Osteoblast (primary cell): ENCODE measurements around the gene AGTR2. TPM values are rescaled to one million over a fixed set of nuclear protein-coding genes. Genes with fewer than 3 reads are reported as not detected.

Source experiments
- DNase-seq: peaks from one replicate; pipeline ENCODE4 v3.0.0; 2011; ENCODE audit warnings: low spot score, mixed read lengths; ENCODE audit not compliant: insufficient read length; ENCODE audit errors: missing footprints
- H2AFZ ChIP-seq: 2 replicates; pipeline ENCODE4 v1.6.0; 2011; ENCODE audit warnings: mild to moderate bottlenecking, low read length
- H3K27ac ChIP-seq: 2 replicates; pipeline ENCODE4 v1.5.1; 2011; ENCODE audit warnings: mild to moderate bottlenecking, low read depth, low read length, moderate library complexity
- H3K27me3 ChIP-seq: 2 replicates; pipeline ENCODE4 v1.6.0; 2012; ENCODE audit warnings: mild to moderate bottlenecking, control low read depth, inconsistent platforms, low read length, moderate library complexity; ENCODE audit not compliant: insufficient read depth
- H3K36me3 ChIP-seq: 2 replicates; pipeline ENCODE4 v1.5.1; 2011; ENCODE audit warnings: mild to moderate bottlenecking, low read length, control low read depth, moderate library complexity; ENCODE audit not compliant: insufficient read depth
- H3K4me1 ChIP-seq: 2 replicates; pipeline ENCODE4 v1.5.1; 2011; ENCODE audit warnings: mild to moderate bottlenecking, low read length, control low read depth, moderate library complexity; ENCODE audit not compliant: insufficient read depth
- H3K4me2 ChIP-seq: 2 replicates; pipeline ENCODE4 v1.6.0; 2011; ENCODE audit warnings: mild to moderate bottlenecking, low read length; ENCODE audit not compliant: insufficient read depth
- H3K4me3 ChIP-seq: fragments of 200-600 bp; sonication (generic); 3 replicates; pipeline ENCODE4 v1.5.1; 2012; ENCODE audit warnings: mild to moderate bottlenecking, low read length, inconsistent platforms; ENCODE audit not compliant: insufficient read depth
- H3K79me2 ChIP-seq: 2 replicates; pipeline ENCODE4 v1.6.0; 2012; ENCODE audit warnings: mild to moderate bottlenecking, low read length, control low read depth, inconsistent platforms; ENCODE audit not compliant: insufficient read depth
- H3K9me3 ChIP-seq: 2 replicates; pipeline ENCODE4 v1.5.1; 2011; ENCODE audit warnings: low read depth, low read length, control low read depth
- H4K20me1 ChIP-seq: 2 replicates; pipeline ENCODE4 v1.6.0; 2012; ENCODE audit warnings: mild to moderate bottlenecking, low read length, control low read depth; ENCODE audit not compliant: insufficient read depth
- CTCF ChIP-seq: IDR thresholded peaks from 2 replicates; pipeline ENCODE4 v1.5.1; 2011; ENCODE audit warnings: mild to moderate bottlenecking, low read depth, low read length, moderate library complexity; ENCODE audit errors: extremely low read depth
- total RNA-seq: library from RNA; depleted of rRNA; stranded (reverse); fragments of >200 nt; gene quantifications from 2 replicates; pipeline ENCODE4 v1.2.3, GENCODE V29; 2012

AGTR2 gene
- total RNA-seq, 1 donor: not detected

GRCh38 chrX:116172976-116173375 is 2.4 kb downstream of the AGTR2 start:
- H3K9me3 ChIP-seq: no peaks in the 10 kb centered on the region

GRCh38 chrX:116181300-116181699 is 10.8 kb downstream of the AGTR2 start:
- Histone ChIP-seq H3K4me2 (no peak overlapping the region), H2AFZ (no peak overlapping the region), H3K27ac (no peak overlapping the region), H4K20me1 (no peaks in the 10 kb centered on the region), H3K79me2 (no peaks in the 10 kb centered on the region), H3K27me3 (no peaks in the 10 kb centered on the region), H3K4me1 (no peaks in the 10 kb centered on the region), H3K9me3 (no peaks in the 10 kb centered on the region), H3K36me3 (no peaks in the 10 kb centered on the region), H3K4me3 (no peak overlapping the region)
- no peak for TF ChIP-seq CTCF
- DNase-seq: no peak

More at GRCh38 chrX:116172976-116173375, 2.4 kb downstream of the AGTR2 start:
- H3K27ac ChIP-seq: no peak overlapping the region
- H4K20me1 ChIP-seq: no peaks in the 10 kb centered on the region
- no peaks in the 10 kb centered on the region for H3K4me1 ChIP-seq
- no peaks in the 10 kb centered on the region for H3K36me3 ChIP-seq
- H3K27me3 ChIP-seq: peaks cover 2% of the 10 kb centered on the region
- H3K4me3 ChIP-seq: no peak overlapping the region
- DNase-seq: no peak
- no peak overlapping the region for H2AFZ ChIP-seq
- H3K79me2 ChIP-seq: no peaks in the 10 kb centered on the region
- no peak overlapping the region for H3K4me2 ChIP-seq
- no peak for TF ChIP-seq CTCF

- no peak overlapping the region for H3K4me2 ChIP-seq
- no peak for TF ChIP-seq CTCF
- H3K4me1 ChIP-seq: no peaks in the 10 kb centered on the region
- H2AFZ ChIP-seq: no peak overlapping the region
- no peaks in the 10 kb centered on the region for H3K9me3 ChIP-seq
- H3K27me3 ChIP-seq: no peaks in the 10 kb centered on the region
- no peak for DNase-seq
- H3K4me3 ChIP-seq: no peak overlapping the region
- H4K20me1 ChIP-seq: no peaks in the 10 kb centered on the region
- H3K79me2 ChIP-seq: no peaks in the 10 kb centered on the region
- no peak overlapping the region for H3K27ac ChIP-seq
- no peaks in the 10 kb centered on the region for H3K36me3 ChIP-seq
Observed at GRCh38 chrX:116185163-116185562, 14.6 kb downstream of the AGTR2 start.

DNA sequence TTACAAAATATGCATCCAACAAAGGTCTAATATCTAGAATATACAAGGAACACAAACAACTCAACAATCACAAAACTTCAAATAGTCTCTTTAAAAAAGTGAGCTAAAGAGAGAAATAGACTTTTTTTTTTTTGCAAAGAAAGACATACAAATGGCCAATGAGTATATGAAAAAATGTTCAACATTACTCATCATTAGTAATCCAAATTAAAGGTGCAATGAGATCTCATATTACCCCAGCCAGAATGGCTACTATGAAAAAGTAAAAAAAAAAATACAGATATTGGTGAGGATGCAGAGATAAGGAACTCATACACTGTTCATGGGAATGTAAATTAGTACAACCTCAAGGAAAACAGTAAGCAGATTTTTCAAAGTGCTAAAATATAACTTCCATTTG is 24.1 kb downstream of the AGTR2 start:
- H3K36me3 ChIP-seq: no peaks in the 10 kb centered on the region
- H3K27me3 ChIP-seq: no peaks in the 10 kb centered on the region
- no peaks in the 10 kb centered on the region for H4K20me1 ChIP-seq
- H3K9me3 ChIP-seq: no peaks in the 10 kb centered on the region
- no peak overlapping the region for H3K4me2 ChIP-seq
- no peak overlapping the region for H3K4me3 ChIP-seq
- no peaks in the 10 kb centered on the region for H3K4me1 ChIP-seq
- H3K27ac ChIP-seq: no peak overlapping the region
- H2AFZ ChIP-seq: no peak overlapping the region
- H3K79me2 ChIP-seq: no peaks in the 10 kb centered on the region
- no peak for DNase-seq
- no peak for TF ChIP-seq CTCF
